ENCODE data around the gene GCH1.

GRCh38 chr14:54848910-54849309 is 53.7 kb downstream of the GCH1 start:
- TF ChIP-seq CTCF (IDR thresholded peaks at IDR 0.05) = no peak
- TF ChIP-seq EP300 (IDR thresholded peaks at IDR 0.05) = no peak
- no peak for TF ChIP-seq POLR2A (IDR thresholded peaks at IDR 0.05)

Data from ovary (tissue), 3 donors.